Naive thymus-derived CD8-positive, alpha-beta T cell (primary cell): ENCODE data around the gene SLC16A3. TPM values are rescaled to one million over a fixed set of nuclear protein-coding genes. Genes with fewer than 3 reads are reported as not detected.
"Not testable (repeated sequence)": the region's sequence is repeated elsewhere in the genome, so short reads cannot be mapped to it uniquely, and the experiment has no call there.

Experiments
- ATAC-seq, 2 donors: fragments of 150-1000 bp; cut with Tn5 transposase in 1 of 2; sonication (Bioruptor Pico), chemical (Tn5 transposase) in 1 of 2; 1 replicate in 1 of 2; 2 replicates in 1 of 2; pipeline ENCODE4 v1.10.0; 2021; ENCODE audit warnings: mild to moderate bottlenecking in 2 of 2, moderate library complexity in 2 of 2
- POLR2A ChIA-PET: fragments of 350-600 bp; sonication (Branson Sonifier 250); formaldehyde crosslinking; loops from one replicate; lab custom pipeline; 2021; ENCODE audit warnings: antibody characterized with exemption; lab: Charles Lee
- DNase-seq, 10 donors: peaks; one replicate each; pipeline versions ENCODE4 v3.0.0 to v3.0.0-alpha.2; 2020 to 2022
- H3K27ac Mint-ChIP-seq, 10 donors: one replicate each; pipeline ENCODE4 v1.8.0; 2020 to 2022; ENCODE audit warnings: mild to moderate bottlenecking in 10 of 10, mixed read lengths in 10 of 10, moderate library complexity in 4 of 10, inconsistent platforms in 1 of 10
- H3K27me3 Mint-ChIP-seq, 5 donors: one replicate each; pipeline ENCODE4 v1.8.0; 2021 to 2022; ENCODE audit warnings: mixed read lengths in 5 of 5
- H3K36me3 Mint-ChIP-seq, 3 donors: one replicate each; pipeline ENCODE4 v1.8.0; 2020 to 2022; ENCODE audit warnings: mixed read lengths in 3 of 3, mild to moderate bottlenecking in 2 of 3, inconsistent platforms in 1 of 3
- H3K4me1 Mint-ChIP-seq, 4 donors: one replicate each; pipeline ENCODE4 v1.8.0; 2021 to 2022; ENCODE audit warnings: mixed read lengths in 4 of 4
- H3K4me3 Mint-ChIP-seq, 10 donors: one replicate each; pipeline ENCODE4 v1.8.0; 2020 to 2022; ENCODE audit warnings: mild to moderate bottlenecking in 10 of 10, mixed read lengths in 10 of 10, moderate library complexity in 6 of 10, inconsistent platforms in 1 of 10
- H3K9me3 Mint-ChIP-seq, 9 donors: one replicate each; pipeline ENCODE4 v1.8.0; 2020 to 2022; ENCODE audit warnings: mixed read lengths in 9 of 9, mild to moderate bottlenecking in 3 of 9, inconsistent platforms in 1 of 9, moderate library complexity in 1 of 9
- polyA plus RNA-seq, 3 donors: library from polyadenylated mRNA; unstranded; fragments of 300-500 nt; fragmentation: Illumina TruSeq; gene quantifications; one replicate each; pipeline ENCODE4 v1.2.3, GENCODE V29; 2021
- total RNA-seq, 8 experiments: library from RNA in 2 of 8; stranded (reverse) in 2 of 8; gene quantifications; one replicate each; pipeline ENCODE4 v1.2.3 and lab custom pipeline; 2021 to 2026

Gene SLC16A3
- total and polyA plus RNA-seq, 5 experiments from 2014 or later = 0.91 to 11.6 (median 1.5) TPM

GRCh38 chr17:82210655-82211054 is 18.2 kb upstream of the SLC16A3 start:
- H3K4me3 Mint-ChIP-seq = peak overlapping the region in 2 of 10 donors; percentile 7 to 82
- H3K9me3 Mint-ChIP-seq, ATAC-seq, H3K27me3 Mint-ChIP-seq, DNase-seq, H3K27ac Mint-ChIP-seq, H3K36me3 Mint-ChIP-seq: not testable (repeated sequence)
- peaks cover 13 to 48% (median 34%) of the 10 kb centered on the region in 4 donors for H3K4me1 Mint-ChIP-seq
- POLR2A ChIA-PET = interaction anchor here (0.7 to 5.4 kb wide), 3 partner anchors 9 to 308 kb away, joined by 3 to 33 read pairs (median 6); partner anchors contain the start of gene FOXK2

- Mint-ChIP-seq H3K4me1 (peaks cover 6 to 51% (median 32%) of the 10 kb centered on the region in 4 donors), H3K4me3 (peak within 1 kb of the TSS; percentile 70 to 91 (median 83)), H3K9me3 (no peaks in the 10 kb centered on the region), H3K27me3 (no peaks in the 10 kb centered on the region), H3K27ac (peak within 1 kb of the TSS; percentile 67 to 94 (median 86)), H3K36me3 (peaks cover 0 to 2% (median 0%) of the 10 kb centered on the region in 3 donors)
- ATAC-seq (peak; percentile 59 to 76), DNase-seq (peak in 9 of 10 donors; percentile 41 to 71 (median 52))
- POLR2A ChIA-PET = interaction anchor here (0.5 to 5.4 kb wide), 8 partner anchors 11 to 246 kb away, joined by 3 to 33 read pairs (median 4); partner anchors contain the start of genes NARF and SLC16A3
Observed at GRCh38 chr17:82212331-82213250, 16.3 kb upstream of the SLC16A3 start, which contains the start of gene CCDC57. Gene CCDC57, minus strand, starts transcription at chr17:82212842. Its CDS starts 10,898 bp downstream, at chr17:82201944.

GRCh38 chr17:82213251-82214011 is 15.4 kb upstream of the SLC16A3 start:
- POLR2A ChIA-PET = interaction anchor here (0.9 to 5.4 kb wide), 3 partner anchors 12 to 25 kb away, joined by 3 to 33 read pairs (median 21); partner anchors contain the start of gene SLC16A3

GRCh38 chr17:82214012-82214628 is 14.7 kb upstream of the SLC16A3 start:
- POLR2A ChIA-PET = interaction anchor here (0.7 to 5.4 kb wide), 4 partner anchors 13 to 84 kb away, joined by 3 to 33 read pairs (median 12); partner anchors contain the start of gene SLC16A3

More at GRCh38 chr17:82213251-82214011, 15.4 kb upstream of the SLC16A3 start:
- ATAC-seq (peak; percentile 49 to 63), DNase-seq (peak in 7 of 10 donors; percentile 36 to 62 (median 44))
- Mint-ChIP-seq H3K27me3 (no peaks in the 10 kb centered on the region), H3K27ac (peak overlapping the region; percentile 20 to 94 (median 85)), H3K9me3 (no peaks in the 10 kb centered on the region), H3K4me3 (peak overlapping the region; percentile 70 to 91 (median 83)), H3K4me1 (peaks cover 6 to 49% (median 31%) of the 10 kb centered on the region in 4 donors), H3K36me3 (no peaks in the 10 kb centered on the region)

GRCh38 chr17:82215095-82215971 is 13.5 kb upstream of the SLC16A3 start:
- ATAC-seq = no peak
- POLR2A ChIA-PET = interaction anchor here (1.3 to 5.4 kb wide), 2 partner anchors 9 to 14 kb away, joined by 3 to 33 read pairs; no protein-coding TSS in a partner anchor
- DNase-seq = no peak

More at GRCh38 chr17:82214012-82214628, 14.7 kb upstream of the SLC16A3 start:
- H3K4me3 Mint-ChIP-seq = peak overlapping the region in 8 of 10 donors; percentile 65 to 86 (median 72)
- H3K4me1 Mint-ChIP-seq = peaks cover 6 to 43% (median 31%) of the 10 kb centered on the region in 4 donors
- ATAC-seq (no peak), DNase-seq (no peak)
- no peaks in the 10 kb centered on the region for H3K9me3 Mint-ChIP-seq
- no peaks in the 10 kb centered on the region for H3K36me3 Mint-ChIP-seq
- H3K27me3 Mint-ChIP-seq = no peaks in the 10 kb centered on the region
- H3K27ac Mint-ChIP-seq = peak overlapping the region; percentile 20 to 88 (median 64)

GRCh38 chr17:82215972-82216300 is 12.9 kb upstream of the SLC16A3 start:
- peak overlapping the region in 4 of 10 donors; percentile 14 to 51 (median 30) for H3K4me3 Mint-ChIP-seq
- H3K27ac Mint-ChIP-seq = peak overlapping the region in 7 of 10 donors; percentile 7 to 79 (median 69)
- ATAC-seq (no peak), DNase-seq (no peak)
- POLR2A ChIA-PET = interaction anchor here (5.4 kb wide), 1 partner anchor 14 kb away, joined by 33 read pairs; no protein-coding TSS in a partner anchor
- H3K36me3 Mint-ChIP-seq = no peaks in the 10 kb centered on the region
- H3K4me1 Mint-ChIP-seq = peaks cover 6 to 42% (median 31%) of the 10 kb centered on the region in 4 donors
- no peaks in the 10 kb centered on the region for H3K9me3 Mint-ChIP-seq
- H3K27me3 Mint-ChIP-seq = no peaks in the 10 kb centered on the region

More at GRCh38 chr17:82215095-82215971, 13.5 kb upstream of the SLC16A3 start:
- Mint-ChIP-seq H3K4me1 (peaks cover 6 to 42% (median 31%) of the 10 kb centered on the region in 4 donors), H3K27ac (peak overlapping the region in 8 of 10 donors; percentile 52 to 74 (median 68)), H3K36me3 (no peaks in the 10 kb centered on the region), H3K27me3 (no peaks in the 10 kb centered on the region), H3K9me3 (no peaks in the 10 kb centered on the region), H3K4me3 (peak overlapping the region in 5 of 10 donors; percentile 37 to 74 (median 47))

- POLR2A ChIA-PET = interaction anchor here (5.4 kb wide), 1 partner anchor 15 kb away, joined by 33 read pairs; no protein-coding TSS in a partner anchor
- H3K9me3 Mint-ChIP-seq = no peaks in the 10 kb centered on the region
- DNase-seq = peak in 1 of 10 donors; percentile 28
- H3K36me3 Mint-ChIP-seq = no peaks in the 10 kb centered on the region
- H3K27ac Mint-ChIP-seq = peak overlapping the region in 6 of 10 donors; percentile 59 to 91 (median 70)
- H3K27me3 Mint-ChIP-seq = no peaks in the 10 kb centered on the region
- peak; percentile 31 to 62 for ATAC-seq
- H3K4me1 Mint-ChIP-seq = peaks cover 8 to 39% (median 29%) of the 10 kb centered on the region in 4 donors
- peak overlapping the region in 5 of 10 donors; percentile 11 to 51 (median 18) for H3K4me3 Mint-ChIP-seq
Observed at GRCh38 chr17:82216301-82217119, 12.3 kb upstream of the SLC16A3 start.

- Mint-ChIP-seq H3K27ac (peak overlapping the region in 3 of 10 donors; percentile 59 to 71 (median 61)), H3K36me3 (no peaks in the 10 kb centered on the region), H3K27me3 (no peaks in the 10 kb centered on the region), H3K4me1 (peaks cover 6 to 33% (median 27%) of the 10 kb centered on the region in 4 donors), H3K4me3 (no peak overlapping the region), H3K9me3 (no peaks in the 10 kb centered on the region)
- ATAC-seq = no peak
- POLR2A ChIA-PET = no interaction called here
- DNase-seq = no peak
Observed at GRCh38 chr17:82217120-82217529, 11.7 kb upstream of the SLC16A3 start.

- DNase-seq (no peak), ATAC-seq (no peak)
- peaks cover 6 to 32% (median 27%) of the 10 kb centered on the region in 4 donors for H3K4me1 Mint-ChIP-seq
- no peaks in the 10 kb centered on the region for H3K36me3 Mint-ChIP-seq
- H3K27me3 Mint-ChIP-seq = no peaks in the 10 kb centered on the region
- H3K27ac Mint-ChIP-seq = peak overlapping the region in 1 of 10 donors; percentile 12
- POLR2A ChIA-PET = interaction anchor here (0.8 kb wide), 1 partner anchor 16 kb away, joined by 4 read pairs; no protein-coding TSS in a partner anchor
- no peaks in the 10 kb centered on the region for H3K9me3 Mint-ChIP-seq
- H3K4me3 Mint-ChIP-seq = no peak overlapping the region
Observed at GRCh38 chr17:82217530-82218204, 11.2 kb upstream of the SLC16A3 start.
